AG04449 (cell line): ENCODE data around the gene SLC39A9.

ENCODE experiments used
- CTCF ChIA-PET: fragments of 350-600 bp; formaldehyde crosslinking; extraction: SDS; loops from one replicate; lab custom pipeline; 2021; ENCODE audit warnings: antibody characterized with exemption; lab: Yijun Ruan, JAX
- POLR2A ChIA-PET: fragments of 400-600, 350-600 bp; formaldehyde crosslinking; extraction: SDS; loops from one replicate; lab custom pipeline; 2020; ENCODE audit warnings: antibody characterized with exemption, inconsistent platforms; lab: Yijun Ruan, JAX
- DNase-seq: peaks from one replicate; pipeline ENCODE4 v3.0.0-alpha.2; 2010; ENCODE audit warnings: low read depth, low spot score
- H3K4me3 ChIP-seq: 2 replicates; pipeline ENCODE4 v1.5.1; 2011; ENCODE audit warnings: low read depth, mild to moderate bottlenecking, control low read depth, low read length
- TF ChIP-seq, protein P1 (sequence below): IDR thresholded peaks from one replicate; pipeline ENCODE4 v1.5.1; 2011; ENCODE audit warnings: mild to moderate bottlenecking, moderate library complexity, low read length, control low read depth, inconsistent platforms; ENCODE audit not compliant: insufficient read depth; ENCODE audit errors: missing control alignments

SLC39A9 gene

DNA sequence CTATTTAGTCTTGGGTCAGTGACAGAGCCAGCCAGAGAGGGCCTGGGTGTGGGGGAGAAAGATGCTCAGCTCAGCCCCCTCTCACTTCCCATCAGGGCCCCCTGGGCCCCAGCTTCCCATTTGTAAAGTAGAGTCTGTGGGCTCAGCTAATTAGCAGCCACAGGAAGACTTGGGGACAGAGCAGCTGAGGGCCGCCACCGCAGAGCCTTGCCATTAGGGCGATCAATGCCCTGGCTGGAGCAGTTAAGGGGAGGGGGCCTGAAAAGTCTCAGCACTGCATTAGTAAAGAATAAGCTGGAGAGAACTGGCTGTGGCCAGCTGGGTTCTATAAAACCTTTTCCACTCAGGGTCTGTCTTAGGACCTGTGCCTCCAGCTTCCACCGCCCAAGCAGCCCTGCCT, 88.7 kb downstream of the SLC39A9 start:
- POLR2A ChIA-PET = no interaction called here
- TF ChIP-seq, protein P1, sequence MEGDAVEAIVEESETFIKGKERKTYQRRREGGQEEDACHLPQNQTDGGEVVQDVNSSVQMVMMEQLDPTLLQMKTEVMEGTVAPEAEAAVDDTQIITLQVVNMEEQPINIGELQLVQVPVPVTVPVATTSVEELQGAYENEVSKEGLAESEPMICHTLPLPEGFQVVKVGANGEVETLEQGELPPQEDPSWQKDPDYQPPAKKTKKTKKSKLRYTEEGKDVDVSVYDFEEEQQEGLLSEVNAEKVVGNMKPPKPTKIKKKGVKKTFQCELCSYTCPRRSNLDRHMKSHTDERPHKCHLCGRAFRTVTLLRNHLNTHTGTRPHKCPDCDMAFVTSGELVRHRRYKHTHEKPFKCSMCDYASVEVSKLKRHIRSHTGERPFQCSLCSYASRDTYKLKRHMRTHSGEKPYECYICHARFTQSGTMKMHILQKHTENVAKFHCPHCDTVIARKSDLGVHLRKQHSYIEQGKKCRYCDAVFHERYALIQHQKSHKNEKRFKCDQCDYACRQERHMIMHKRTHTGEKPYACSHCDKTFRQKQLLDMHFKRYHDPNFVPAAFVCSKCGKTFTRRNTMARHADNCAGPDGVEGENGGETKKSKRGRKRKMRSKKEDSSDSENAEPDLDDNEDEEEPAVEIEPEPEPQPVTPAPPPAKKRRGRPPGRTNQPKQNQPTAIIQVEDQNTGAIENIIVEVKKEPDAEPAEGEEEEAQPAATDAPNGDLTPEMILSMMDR = no peak
- DNase-seq = no peak
- CTCF ChIA-PET = interaction anchor here (0.6 to 2.7 kb wide), 3 partner anchors 11 to 63 kb away, joined by 3 to 10 read pairs (median 3); no protein-coding TSS in a partner anchor
- H3K4me3 ChIP-seq = no peak overlapping the region

DNA sequence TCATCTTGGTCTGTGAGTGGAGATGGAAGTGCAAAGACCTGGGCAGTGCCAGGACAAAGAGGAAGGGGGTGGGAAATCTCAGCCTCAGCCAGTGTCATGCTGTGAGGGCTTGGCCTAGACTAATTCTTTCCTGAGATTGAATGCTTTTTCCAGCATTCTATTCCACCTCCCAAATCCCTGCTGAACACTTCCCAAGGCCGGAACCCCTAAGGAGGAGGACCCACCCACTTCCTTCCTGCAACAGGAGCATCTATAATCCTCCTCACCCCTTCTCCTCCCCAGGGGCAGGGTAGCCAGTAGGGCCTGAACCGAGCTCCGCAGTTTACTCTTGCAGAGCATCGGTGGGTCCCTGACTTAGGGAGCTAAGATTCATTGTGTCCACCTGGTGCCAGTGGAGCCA, 89.3 kb downstream of the SLC39A9 start:
- ChIA-PET POLR2A (no interaction called here), CTCF (interaction anchor here (0.5 to 2.7 kb wide), 2 partner anchors 13 to 280 kb away, joined by 3 to 10 read pairs; no protein-coding TSS in a partner anchor)
- TF ChIP-seq, protein P1 = no peak
- DNase-seq = no peak
- no peak overlapping the region for H3K4me3 ChIP-seq

DNA sequence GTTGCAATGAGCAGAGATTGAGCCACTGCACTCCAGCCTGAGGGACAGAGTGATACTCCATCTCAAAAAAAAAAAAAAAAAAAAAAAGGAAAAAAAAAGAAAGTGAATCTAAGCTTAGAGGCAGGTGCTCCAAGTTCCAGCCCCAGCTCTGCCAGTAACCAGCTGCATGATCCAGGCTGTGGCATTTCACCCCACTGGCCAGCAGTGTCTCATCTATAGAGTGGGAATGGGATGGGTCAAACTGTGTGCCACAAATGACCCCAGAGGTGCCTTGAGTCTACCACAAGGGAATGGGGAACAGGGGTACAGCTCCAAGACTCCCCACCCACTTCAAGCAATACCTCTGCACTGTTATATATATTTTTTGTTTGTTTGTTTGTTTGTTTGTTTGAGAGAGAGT, 91.0 kb downstream of the SLC39A9 start:
- ChIA-PET CTCF (interaction anchor here (0.7 kb wide), 1 partner anchor 202 kb away, joined by 3 read pairs; no protein-coding TSS in a partner anchor), POLR2A (no interaction called here)
- H3K4me3 ChIP-seq = no peak overlapping the region
- DNase-seq = no peak
- TF ChIP-seq, protein P1 = no peak

DNA sequence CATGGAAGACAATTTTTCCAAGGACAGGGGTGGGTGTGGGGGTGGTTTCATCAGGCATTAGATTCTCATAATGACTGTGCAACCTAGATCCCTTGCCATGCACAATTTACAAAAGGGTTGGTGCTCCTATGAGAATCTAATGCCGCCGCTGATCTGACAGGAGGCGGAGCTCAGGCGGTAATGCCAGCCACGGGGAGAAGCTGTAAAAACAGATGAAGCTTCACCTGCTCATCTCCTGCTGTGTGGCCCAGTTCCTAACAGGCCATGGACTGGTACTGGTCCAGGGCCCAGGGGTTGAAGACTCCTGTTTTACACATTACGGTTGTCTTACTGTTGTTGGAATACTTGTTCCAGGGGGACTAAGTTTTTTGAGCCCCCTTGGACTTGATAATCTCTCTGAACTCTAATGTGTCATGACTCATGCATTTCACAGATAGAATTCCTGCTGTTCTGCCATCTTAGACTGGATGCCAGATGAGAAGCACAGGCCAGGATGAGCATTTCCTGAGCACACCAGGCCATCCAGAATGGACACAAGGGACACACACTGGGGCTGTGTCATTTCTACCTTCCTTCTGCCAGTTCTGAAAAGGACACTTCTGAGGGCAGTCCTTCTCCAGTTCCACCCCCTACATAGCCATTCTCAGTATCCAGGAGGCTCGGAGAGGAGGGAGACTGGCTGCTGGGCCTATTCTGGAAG, 91.9 kb downstream of the SLC39A9 start:
- CTCF ChIA-PET = interaction anchor here (0.7 kb wide), 1 partner anchor 203 kb away, joined by 3 read pairs; no protein-coding TSS in a partner anchor
- TF ChIP-seq, protein P1 = no peak
- no peak for DNase-seq
- POLR2A ChIA-PET = no interaction called here
- H3K4me3 ChIP-seq = no peak overlapping the region

DNA sequence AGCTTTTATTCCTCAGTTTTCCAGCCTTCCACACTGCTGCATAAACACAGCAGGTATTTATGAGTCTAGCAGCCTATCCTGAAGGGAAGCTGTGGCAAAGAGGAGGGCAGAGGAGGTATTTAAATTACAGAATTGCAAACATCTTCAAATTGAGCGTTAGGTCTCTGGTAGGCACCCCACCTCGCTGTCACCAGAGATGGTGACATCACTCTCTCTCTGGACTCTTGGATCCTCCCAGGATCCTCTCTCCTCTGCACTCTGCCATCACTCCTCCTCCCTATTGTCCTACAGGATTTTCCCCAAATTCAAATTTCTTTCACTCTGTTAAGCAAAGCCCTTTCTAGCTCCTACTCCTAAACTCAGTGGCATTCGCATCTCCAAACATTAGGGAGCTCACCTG, 92.7 kb downstream of the SLC39A9 start:
- TF ChIP-seq, protein P1 = no peak
- POLR2A ChIA-PET = no interaction called here
- DNase-seq = no peak
- no peak overlapping the region for H3K4me3 ChIP-seq
- CTCF ChIA-PET = interaction anchor here (1.0 kb wide), 1 partner anchor 10 kb away, joined by 3 read pairs; no protein-coding TSS in a partner anchor

DNA sequence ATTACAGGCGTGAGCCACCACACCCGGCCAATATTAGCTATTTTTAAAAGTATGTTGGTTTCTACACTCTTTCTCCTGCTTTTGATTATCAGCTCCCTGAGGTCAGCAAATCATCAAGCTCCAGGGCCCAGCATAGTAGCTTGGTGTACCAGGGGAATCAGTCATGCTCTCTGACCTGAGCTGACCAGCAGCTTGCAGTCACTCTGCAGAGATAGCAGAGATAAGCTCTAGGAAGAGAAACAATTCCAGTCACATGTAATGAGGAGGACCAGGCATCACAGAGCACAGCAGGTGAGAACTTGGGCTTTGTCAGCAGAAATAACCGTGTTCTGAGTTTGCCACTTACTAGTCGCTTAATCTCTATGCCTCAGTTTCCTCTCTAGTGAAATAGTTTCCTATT, 94.5 kb downstream of the SLC39A9 start:
- H3K4me3 ChIP-seq = no peak overlapping the region
- TF ChIP-seq, protein P1 = no peak
- no peak for DNase-seq
- ChIA-PET CTCF (interaction anchor here (1.8 to 3.0 kb wide), 3 partner anchors 11 to 32 kb away, joined by 6 to 12 read pairs (median 9); no protein-coding TSS in a partner anchor), POLR2A (no interaction called here)
